Sigmoid colon (tissue), 4 donors: Measurements from ENCODE around the gene DDI2.
"Not testable (repeated sequence)": the region's sequence is repeated elsewhere in the genome, so short reads cannot be mapped to it uniquely, and the experiment has no call there.

Experiments
- EP300 ChIP-seq, 4 donors: sonication (generic); formaldehyde crosslinking; IDR thresholded peaks; one replicate each; pipeline ENCODE4 v1.6.1; 2017; ENCODE audit warnings: antibody characterized with exemption in 4 of 4
- POLR2A ChIP-seq, 2 donors: fragments of 450-650 bp; IDR thresholded peaks; one replicate each; pipeline ENCODE4 v1.6.1; 2016; ENCODE audit warnings: antibody characterized with exemption in 2 of 2, mild to moderate bottlenecking in 2 of 2, moderate library complexity in 2 of 2
- POLR2AphosphoS5 ChIP-seq, 4 donors: sonication (generic); formaldehyde crosslinking; IDR thresholded peaks; one replicate each; pipeline ENCODE4 v1.6.1; 2017; ENCODE audit warnings: antibody characterized with exemption in 4 of 4
- TF ChIP-seq, protein P1 (sequence below), 4 experiments: fragments of 450-650 bp in 3 of 4; fragments of 200-600 bp in 1 of 4; IDR thresholded peaks; one replicate each; pipeline ENCODE4 v1.5.1; 2016 to 2019; ENCODE audit warnings: antibody characterized with exemption in 4 of 4, mild to moderate bottlenecking in 3 of 4, moderate library complexity in 2 of 4

DNA sequence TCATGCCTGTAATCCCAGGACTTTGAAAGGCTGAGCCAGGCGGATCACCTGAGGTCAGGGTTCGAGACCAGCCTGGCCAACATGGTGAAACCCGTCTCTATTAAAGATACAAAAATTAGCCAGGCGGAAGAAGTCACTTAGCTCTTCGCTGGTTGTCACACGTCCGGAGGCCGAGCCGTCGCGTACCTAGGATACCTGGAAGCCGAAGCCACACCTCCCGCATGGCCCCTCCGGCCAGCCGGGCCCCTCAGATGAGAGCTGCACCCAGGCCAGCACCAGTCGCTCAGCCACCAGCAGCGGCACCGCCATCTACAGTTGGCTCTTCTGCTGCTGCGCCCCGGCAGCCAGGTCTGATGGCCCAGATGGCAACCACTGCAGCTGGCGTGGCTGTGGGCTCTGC, 12.9 kb upstream of the DDI2 start:
- TF ChIP-seq POLR2AphosphoS5, POLR2A, EP300 (IDR thresholded peaks at IDR 0.05): not testable (repeated sequence)
- TF ChIP-seq, protein P1, sequence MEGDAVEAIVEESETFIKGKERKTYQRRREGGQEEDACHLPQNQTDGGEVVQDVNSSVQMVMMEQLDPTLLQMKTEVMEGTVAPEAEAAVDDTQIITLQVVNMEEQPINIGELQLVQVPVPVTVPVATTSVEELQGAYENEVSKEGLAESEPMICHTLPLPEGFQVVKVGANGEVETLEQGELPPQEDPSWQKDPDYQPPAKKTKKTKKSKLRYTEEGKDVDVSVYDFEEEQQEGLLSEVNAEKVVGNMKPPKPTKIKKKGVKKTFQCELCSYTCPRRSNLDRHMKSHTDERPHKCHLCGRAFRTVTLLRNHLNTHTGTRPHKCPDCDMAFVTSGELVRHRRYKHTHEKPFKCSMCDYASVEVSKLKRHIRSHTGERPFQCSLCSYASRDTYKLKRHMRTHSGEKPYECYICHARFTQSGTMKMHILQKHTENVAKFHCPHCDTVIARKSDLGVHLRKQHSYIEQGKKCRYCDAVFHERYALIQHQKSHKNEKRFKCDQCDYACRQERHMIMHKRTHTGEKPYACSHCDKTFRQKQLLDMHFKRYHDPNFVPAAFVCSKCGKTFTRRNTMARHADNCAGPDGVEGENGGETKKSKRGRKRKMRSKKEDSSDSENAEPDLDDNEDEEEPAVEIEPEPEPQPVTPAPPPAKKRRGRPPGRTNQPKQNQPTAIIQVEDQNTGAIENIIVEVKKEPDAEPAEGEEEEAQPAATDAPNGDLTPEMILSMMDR (IDR thresholded peaks at IDR 0.05), result not testable (repeated sequence)
